IMR-90 (cell line): Measurements from ENCODE around the gene ASS1. TPM values are rescaled to one million over a fixed set of nuclear protein-coding genes. Genes with fewer than 3 reads are reported as not detected.
A peak's percentile ranks its signal among the peaks of the same experiment; 100 is the strongest.

ENCODE experiments used
- ATAC-seq: fragments of 200-7000 bp; cut with Tn5 transposase; 2 replicates; pipeline ENCODE4 v1.9.1; 2020; ENCODE audit warnings: low read depth, mild to moderate bottlenecking, moderate library complexity
- BruUV-seq: library from RNA; stranded (reverse); fragments of 400-500 nt; replicated peaks from 2 replicates; lab custom pipeline; 2021; lab: Mats Ljungman, UMichigan
- CTCF ChIA-PET: fragments of 300-600 bp; formaldehyde crosslinking; extraction: SDS; loops from one replicate; lab custom pipeline; 2021; ENCODE audit warnings: antibody characterized with exemption; lab: Yijun Ruan, JAX
- POLR2A ChIA-PET: fragments of 300-600 bp; sonication (Branson Sonifier 250); formaldehyde crosslinking; loops from one replicate; lab custom pipeline; 2022; ENCODE audit warnings: antibody characterized with exemption; ENCODE audit not compliant: unreplicated experiment; lab: Charles Lee
- DNase-seq: peaks from one replicate; pipeline ENCODE4 v3.0.0; 2013
- H2AFZ ChIP-seq: replicated peaks from 2 replicates; pipeline ENCODE3; 2013; ENCODE audit warnings: low read length, mild to moderate bottlenecking; ENCODE audit not compliant: poor library complexity
- H2AK5ac ChIP-seq: 2 replicates; pipeline ENCODE4 v1.6.1; 2013; ENCODE audit warnings: low read depth, low read length, inconsistent platforms
- H2AK9ac ChIP-seq: replicated peaks from 2 replicates; pipeline ENCODE3; 2013; ENCODE audit warnings: mild to moderate bottlenecking, low read depth, low read length, moderate library complexity; ENCODE audit not compliant: poor library complexity
- H2BK120ac ChIP-seq: 2 replicates; pipeline ENCODE4 v1.6.1; 2013; ENCODE audit warnings: low read depth, low read length, inconsistent platforms
- H2BK15ac ChIP-seq: 3 replicates; pipeline ENCODE4 v1.6.1; 2013; ENCODE audit warnings: low read depth, low read length, inconsistent platforms
- H2BK20ac ChIP-seq: 2 replicates; pipeline ENCODE4 v1.6.1; 2013; ENCODE audit warnings: low read depth, mild to moderate bottlenecking, inconsistent platforms, low read length, moderate library complexity
- H2BK5ac ChIP-seq: 2 replicates; pipeline ENCODE4 v1.6.1; 2013; ENCODE audit warnings: mild to moderate bottlenecking, low read depth, low read length, inconsistent platforms; ENCODE audit not compliant: poor library complexity, severe bottlenecking
- H3K14ac ChIP-seq: replicated peaks from 2 replicates; pipeline ENCODE4 v1.6.1; 2013; ENCODE audit warnings: low read depth, low read length, inconsistent platforms
- H3K18ac ChIP-seq: 2 replicates; pipeline ENCODE4 v1.6.1; 2013; ENCODE audit warnings: low read depth, low read length, control low read depth
- H3K23ac ChIP-seq: 2 replicates; pipeline ENCODE4 v1.6.1; 2013; ENCODE audit warnings: low read depth, low read length, inconsistent platforms
- H3K27ac ChIP-seq: 2 replicates; pipeline ENCODE4 v1.5.1; 2013; ENCODE audit warnings: mild to moderate bottlenecking, control low read depth, low read length; ENCODE audit not compliant: insufficient read depth
- H3K27me3 ChIP-seq: 2 replicates; pipeline ENCODE4 v1.6.1; 2013; ENCODE audit warnings: low read length; ENCODE audit not compliant: control insufficient read depth, insufficient read depth
- H3K36me3 ChIP-seq: 2 replicates; pipeline ENCODE4 v1.6.1; 2013; ENCODE audit warnings: low read length, mixed read lengths; ENCODE audit not compliant: control insufficient read depth, insufficient read depth
- H3K4ac ChIP-seq: 2 replicates; pipeline ENCODE4 v1.6.1; 2013; ENCODE audit warnings: low read depth, low read length, inconsistent platforms
- H3K4me1 ChIP-seq: 2 replicates; pipeline ENCODE4 v1.6.1; 2013; ENCODE audit warnings: low read length, mixed read lengths; ENCODE audit not compliant: control insufficient read depth, insufficient read depth
- H3K4me2 ChIP-seq: 2 replicates; pipeline ENCODE4 v1.6.1; 2013; ENCODE audit warnings: low read depth, mild to moderate bottlenecking, control low read depth, low read length, moderate library complexity
- H3K4me3 ChIP-seq: 2 replicates; pipeline ENCODE4 v1.5.1; 2013; ENCODE audit warnings: low read depth, mild to moderate bottlenecking, control low read depth, low read length, moderate library complexity; ENCODE audit not compliant: insufficient read depth
- H3K56ac ChIP-seq: 2 replicates; pipeline ENCODE4 v1.6.1; 2013; ENCODE audit warnings: low read length, inconsistent platforms; ENCODE audit not compliant: insufficient read depth; ENCODE audit errors: extremely low read depth
- H3K79me1 ChIP-seq, 2 experiments: 2 replicates each; pipeline ENCODE4 v1.6.1; 2013; ENCODE audit warnings: low read length in 2 of 2, inconsistent platforms in 1 of 2, low read depth in 1 of 2
- H3K9ac ChIP-seq: 2 replicates; pipeline ENCODE4 v1.6.1; 2013; ENCODE audit warnings: low read depth, low read length, control low read depth
- H3K9me1 ChIP-seq: 2 replicates; pipeline ENCODE4 v1.6.1; 2013; ENCODE audit warnings: low read length, inconsistent platforms; ENCODE audit not compliant: insufficient read depth
- H3K9me3 ChIP-seq: 2 replicates; pipeline ENCODE4 v1.6.1; 2013; ENCODE audit warnings: low read length; ENCODE audit not compliant: control insufficient read depth, insufficient read depth
- H4K20me1 ChIP-seq: 2 replicates; pipeline ENCODE4 v1.6.1; 2013; ENCODE audit warnings: low read length, inconsistent platforms; ENCODE audit not compliant: insufficient read depth
- H4K5ac ChIP-seq: 2 replicates; pipeline ENCODE4 v1.6.1; 2013; ENCODE audit warnings: mild to moderate bottlenecking, low read depth, low read length, control low read depth
- H4K8ac ChIP-seq, 2 experiments: 2 replicates each; pipeline ENCODE4 v1.6.1; 2013; ENCODE audit warnings: low read depth in 2 of 2, low read length in 2 of 2, control low read depth in 1 of 2, inconsistent platforms in 1 of 2
- H4K91ac ChIP-seq: 2 replicates; pipeline ENCODE4 v1.6.1; 2013; ENCODE audit warnings: low read depth, low read length, inconsistent platforms; ENCODE audit not compliant: insufficient read depth
- CEBPB ChIP-seq: IDR thresholded peaks from 2 replicates; pipeline ENCODE4 v1.6.1; 2012; ENCODE audit warnings: low read depth, low read length, improper control_type of control experiment
- FOS ChIP-seq: fragments of 150-350 bp; IDR thresholded peaks from 2 replicates; pipeline ENCODE4 v1.6.1; 2016; ENCODE audit warnings: low read depth, low read length
- MAZ ChIP-seq: IDR thresholded peaks from 2 replicates; pipeline ENCODE4 v1.6.1; 2012; ENCODE audit warnings: low read depth, mild to moderate bottlenecking, low read length, improper control_type of control experiment, moderate library complexity, borderline replicate concordance
- NFE2L2 ChIP-seq: fragments of 150-350 bp; IDR thresholded peaks from 2 replicates; pipeline ENCODE4 v1.6.1; 2016; ENCODE audit warnings: low read depth, mild to moderate bottlenecking, low read length
- POLR2A ChIP-seq: IDR thresholded peaks from 2 replicates; pipeline ENCODE4 v1.6.1; 2012; ENCODE audit warnings: mild to moderate bottlenecking, low read depth, low read length
- RCOR1 ChIP-seq: IDR thresholded peaks from 2 replicates; pipeline ENCODE4 v1.6.1; 2012; ENCODE audit warnings: mild to moderate bottlenecking, low read length, improper control_type of control experiment; ENCODE audit not compliant: insufficient replicate concordance
- SMC3 ChIP-seq: fragments of 150-350 bp; IDR thresholded peaks from 2 replicates; pipeline ENCODE4 v1.6.1; 2016; ENCODE audit warnings: low read depth, mild to moderate bottlenecking, antibody characterized with exemption, low read length, moderate library complexity
- WGBS, 2 experiments: methylation state at CpG; one replicate each; pipeline versions ENCODE4 v1.1.5 to v1.1.7; 2013; ENCODE audit warnings: missing lambda C conversion rate in 2 of 2; ENCODE audit not compliant: insufficient read length in 1 of 2; ENCODE audit errors: extremely low coverage in 2 of 2; 5-methylcytosine and 5-hydroxymethylcytosine counted together
- dilution Hi-C: fragments of 300-500 bp; cut with HindIII; formaldehyde crosslinking; loops from one replicate; pipeline ENCODE4 v1.14.3; 2018; ENCODE audit warnings: low sequenced_read_pairs; ENCODE audit not compliant: unreplicated experiment
- in situ Hi-C: fragments of 300-500 bp; cut with MboI; formaldehyde crosslinking; loops from 3 replicates; pipeline ENCODE4 v1.14.3; 2019; ENCODE audit warnings: low sequenced_read_pairs, inconsistent platforms, mixed read lengths
- intact Hi-C: fragments of 100-400 bp; cut with micrococcal nuclease; formaldehyde crosslinking; loops from 2 replicates; pipeline ENCODE4 v1.10.0; 2022
- polyA plus RNA-seq, 3 experiments: library from polyadenylated mRNA; depleted of rRNA; stranded (reverse); fragments of >200 nt; gene quantifications; 2 replicates each; pipeline ENCODE4 v1.2.3, GENCODE V29; 2012; ENCODE audit warnings: low replicate concordance in 1 of 3
- total RNA-seq: library from RNA; depleted of rRNA; stranded (reverse); fragments of >200 nt; gene quantifications from 2 replicates; pipeline ENCODE4 v1.2.3, GENCODE V29; 2012
- TF ChIP-seq, protein P1 (sequence below): fragments of 150-350 bp; IDR thresholded peaks from 2 replicates; pipeline ENCODE4 v1.6.1; 2017; ENCODE audit warnings: mild to moderate bottlenecking, antibody characterized with exemption, low read length, low read depth

Gene ASS1
- total and polyA plus RNA-seq, 2 of the 4 experiments (the other 2 are of a cell fraction), result 39.6 to 41.9 TPM

DNA sequence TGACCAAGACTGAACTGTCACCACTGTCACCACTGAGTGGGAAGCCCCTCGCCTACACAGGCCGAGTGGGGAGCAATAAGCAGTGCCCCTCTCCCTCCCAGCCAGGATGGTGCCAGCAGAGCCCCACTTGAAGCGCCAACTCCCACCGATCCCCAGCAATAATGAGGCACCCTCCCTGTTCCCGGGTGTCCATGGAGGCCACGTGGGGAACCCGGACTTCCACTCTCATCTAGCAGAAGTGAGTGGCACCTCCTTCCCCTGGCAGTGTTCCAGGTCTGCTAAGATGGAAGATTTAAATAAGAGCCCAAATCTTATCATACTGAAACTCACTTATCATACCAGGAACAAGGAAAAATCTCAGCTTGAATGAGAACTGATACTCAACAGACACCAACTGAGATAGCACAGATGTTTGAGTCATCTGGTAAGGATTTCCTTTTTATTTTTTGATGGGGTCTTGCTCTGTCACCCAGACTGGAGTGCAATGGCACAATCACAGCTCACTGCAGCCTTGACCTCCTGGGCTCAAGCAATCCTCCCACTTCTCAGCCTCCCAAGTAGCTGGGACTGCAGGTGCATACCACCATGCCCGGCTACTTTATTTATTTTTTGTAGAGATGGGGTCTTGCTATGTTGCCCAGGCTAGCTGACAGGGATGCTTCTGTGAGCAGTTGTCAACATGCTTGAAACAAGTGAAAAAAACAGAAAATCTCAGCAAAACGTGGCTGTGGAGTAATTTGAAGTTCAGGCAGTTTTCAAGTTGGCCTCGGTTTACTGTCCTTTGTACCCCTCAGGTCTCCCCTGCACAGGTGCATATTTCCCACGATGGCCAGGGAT is 29.6 kb upstream of the ASS1 start:
- no peak overlapping the region for H3K4me2 ChIP-seq
- no TSS peak for BruUV-seq
- no peak overlapping the region for H3K18ac ChIP-seq
- H3K4me3 ChIP-seq, result no peak overlapping the region
- H3K9me3 ChIP-seq, result no peaks in the 10 kb centered on the region
- no peak for DNase-seq
- TF ChIP-seq CEBPB (no peak), SMC3 (no peak), POLR2A (no peak), MAZ (no peak), NFE2L2 (no peak), RCOR1 (no peak), FOS (no peak)
- TF ChIP-seq, protein P1, sequence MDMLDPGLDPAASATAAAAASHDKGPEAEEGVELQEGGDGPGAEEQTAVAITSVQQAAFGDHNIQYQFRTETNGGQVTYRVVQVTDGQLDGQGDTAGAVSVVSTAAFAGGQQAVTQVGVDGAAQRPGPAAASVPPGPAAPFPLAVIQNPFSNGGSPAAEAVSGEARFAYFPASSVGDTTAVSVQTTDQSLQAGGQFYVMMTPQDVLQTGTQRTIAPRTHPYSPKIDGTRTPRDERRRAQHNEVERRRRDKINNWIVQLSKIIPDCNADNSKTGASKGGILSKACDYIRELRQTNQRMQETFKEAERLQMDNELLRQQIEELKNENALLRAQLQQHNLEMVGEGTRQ, result no peak
- H3K4ac ChIP-seq, result no peak overlapping the region
- dilution Hi-C loops, result no loop called here
- H2AFZ ChIP-seq, result peak overlapping the region; percentile 43
- no peak overlapping the region for H3K27ac ChIP-seq
- H3K79me1 ChIP-seq, result no peaks in the 10 kb centered on the region
- CTCF ChIA-PET, result no interaction called here
- H3K4me1 ChIP-seq, result peaks cover 7% of the 10 kb centered on the region; the same call in 1 of the 2 replicates
- H3K9ac ChIP-seq, result no peak overlapping the region
- no peak overlapping the region for H3K14ac ChIP-seq
- H2BK15ac ChIP-seq, result no peak overlapping the region
- no peak overlapping the region for H3K23ac ChIP-seq
- H2BK120ac ChIP-seq, result no peak overlapping the region
- H4K91ac ChIP-seq, result no peak overlapping the region
- no peak overlapping the region for H4K5ac ChIP-seq
- H2AK9ac ChIP-seq, result no peak overlapping the region
- H2AK5ac ChIP-seq, result no peak overlapping the region
- no peak overlapping the region for H2BK20ac ChIP-seq
- in situ Hi-C loops, result no loop called here
- H4K8ac ChIP-seq, result no peak overlapping the region
- no peak for ATAC-seq
- POLR2A ChIA-PET, result no interaction called here
- no peaks in the 10 kb centered on the region for H3K9me1 ChIP-seq
- intact Hi-C loops, result no loop called here
- peaks cover 8% of the 10 kb centered on the region for H3K27me3 ChIP-seq
- 41% methylated on average over 2 of the region's 11 CpGs; no CpG with 5 or more reads in 1 of the 2 experiments for WGBS, 2 experiments
- H4K20me1 ChIP-seq, result no peaks in the 10 kb centered on the region
- no peak overlapping the region for H3K56ac ChIP-seq
- no peaks in the 10 kb centered on the region for H3K36me3 ChIP-seq
- H2BK5ac ChIP-seq, result no peak overlapping the region
